DND-41 (cell line): ENCODE measurements around the gene TRPC4AP.
A peak's percentile ranks its signal among the peaks of the same experiment; 100 is the strongest.

Source experiments
- ATAC-seq: fragments of 200-7000 bp; cut with Tn5 transposase; 3 replicates; pipeline ENCODE4 v1.9.1; 2021; ENCODE audit warnings: low read depth; ENCODE audit not compliant: insufficient read depth
- DNase-seq: peaks from one replicate; pipeline ENCODE4 v3.0.0-alpha.2; 2020
- H2AFZ ChIP-seq: 2 replicates; pipeline ENCODE4 v1.6.0; 2012; ENCODE audit warnings: low read depth, low read length
- H3K27ac ChIP-seq: 2 replicates; pipeline ENCODE4 v1.5.1; 2012; ENCODE audit warnings: low read length, inconsistent platforms
- H3K27me3 ChIP-seq: fragments of 200-600 bp; sonication (generic); 2 replicates; pipeline ENCODE4 v1.6.0; 2012; ENCODE audit warnings: low read length, mild to moderate bottlenecking, inconsistent platforms; ENCODE audit not compliant: insufficient read depth, poor library complexity
- H3K36me3 ChIP-seq: 2 replicates; pipeline ENCODE4 v1.5.1; 2012; ENCODE audit warnings: low read length, inconsistent platforms; ENCODE audit not compliant: insufficient read depth
- H3K4me1 ChIP-seq: 2 replicates; pipeline ENCODE4 v1.5.1; 2012; ENCODE audit warnings: mild to moderate bottlenecking, low read length; ENCODE audit not compliant: insufficient read depth
- H3K4me2 ChIP-seq: 2 replicates; pipeline ENCODE4 v1.6.0; 2012; ENCODE audit warnings: mild to moderate bottlenecking, moderate library complexity, low read length, inconsistent platforms; ENCODE audit not compliant: insufficient read depth
- H3K4me3 ChIP-seq, 2 experiments: fragments of 200-600 bp in 1 of 2; shearing (Covaris generic) in 1 of 2; 2 replicates each; pipeline ENCODE4 v1.5.1; 2012 to 2016; ENCODE audit warnings: inconsistent platforms in 2 of 2, low read length in 2 of 2, mild to moderate bottlenecking in 2 of 2, low read depth in 1 of 2, moderate library complexity in 1 of 2
- H3K79me2 ChIP-seq: 2 replicates; pipeline ENCODE4 v1.6.0; 2012; ENCODE audit warnings: low read length, inconsistent platforms; ENCODE audit not compliant: insufficient read depth
- H3K9ac ChIP-seq: 2 replicates; pipeline ENCODE4 v1.6.0; 2012; ENCODE audit warnings: low read depth, mild to moderate bottlenecking, inconsistent platforms, low read length, moderate library complexity
- H3K9me3 ChIP-seq: 2 replicates; pipeline ENCODE4 v1.5.1; 2012; ENCODE audit warnings: low read length, moderate library complexity, mild to moderate bottlenecking, inconsistent platforms; ENCODE audit not compliant: insufficient read depth, severe bottlenecking
- H4K20me1 ChIP-seq: 2 replicates; pipeline ENCODE4 v1.6.0; 2012; ENCODE audit warnings: low read length; ENCODE audit not compliant: insufficient read depth
- EZH2 ChIP-seq: IDR thresholded peaks from 3 replicates; pipeline ENCODE4 v1.6.1; 2012; ENCODE audit warnings: borderline replicate concordance, low read depth, mild to moderate bottlenecking, moderate library complexity, low read length, inconsistent platforms; ENCODE audit not compliant: severe bottlenecking
- TF ChIP-seq, protein P1 (sequence below): IDR thresholded peaks from 2 replicates; pipeline ENCODE4 v1.5.1; 2012; ENCODE audit warnings: borderline replicate concordance, low read length, moderate library complexity, mild to moderate bottlenecking; ENCODE audit not compliant: poor library complexity, severe bottlenecking; ENCODE audit errors: extremely low read depth

The TRPC4AP gene

DNA sequence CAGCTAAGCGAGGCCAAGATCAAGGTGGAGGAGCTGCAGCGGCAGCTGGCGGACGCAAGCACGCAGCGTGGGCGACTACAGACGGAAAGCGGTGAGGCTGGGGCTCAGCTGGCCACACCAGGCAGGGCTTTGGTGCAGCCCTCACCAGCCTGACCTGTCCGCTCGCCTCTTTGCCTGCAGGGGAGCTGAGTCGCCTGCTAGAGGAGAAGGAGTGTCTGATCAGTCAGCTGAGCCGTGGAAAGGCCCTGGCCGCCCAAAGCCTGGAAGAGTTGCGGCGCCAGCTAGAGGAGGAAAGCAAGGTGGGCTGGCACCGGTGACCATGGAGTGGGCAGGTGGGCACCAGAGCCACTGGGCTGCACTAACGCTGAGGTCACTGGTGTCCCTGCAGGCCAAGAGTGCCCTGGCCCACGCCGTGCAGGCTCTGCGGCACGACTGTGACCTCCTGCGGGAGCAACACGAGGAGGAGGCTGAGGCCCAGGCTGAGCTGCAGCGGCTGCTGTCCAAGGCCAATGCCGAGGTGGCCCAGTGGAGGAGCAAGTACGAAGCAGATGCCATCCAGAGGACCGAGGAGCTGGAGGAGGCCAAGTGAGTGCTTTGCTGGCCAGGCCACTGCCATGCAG lies 94.2 kb downstream of the TRPC4AP start:
- no peak overlapping the region for H2AFZ ChIP-seq
- no peak overlapping the region for H3K27ac ChIP-seq
- H3K4me3 ChIP-seq: no peak overlapping the region
- peaks cover 93% of the 10 kb centered on the region for H3K36me3 ChIP-seq
- no peak overlapping the region for H3K9ac ChIP-seq
- DNase-seq: no peak
- no peak for ATAC-seq
- no peaks in the 10 kb centered on the region for H3K79me2 ChIP-seq
- peaks cover 37% of the 10 kb centered on the region for H4K20me1 ChIP-seq
- no peaks in the 10 kb centered on the region for H3K9me3 ChIP-seq
- H3K4me1 ChIP-seq: no peaks in the 10 kb centered on the region
- no peaks in the 10 kb centered on the region for H3K27me3 ChIP-seq
- no peak overlapping the region for H3K4me2 ChIP-seq
- no peak for TF ChIP-seq EZH2
- TF ChIP-seq, protein P1, sequence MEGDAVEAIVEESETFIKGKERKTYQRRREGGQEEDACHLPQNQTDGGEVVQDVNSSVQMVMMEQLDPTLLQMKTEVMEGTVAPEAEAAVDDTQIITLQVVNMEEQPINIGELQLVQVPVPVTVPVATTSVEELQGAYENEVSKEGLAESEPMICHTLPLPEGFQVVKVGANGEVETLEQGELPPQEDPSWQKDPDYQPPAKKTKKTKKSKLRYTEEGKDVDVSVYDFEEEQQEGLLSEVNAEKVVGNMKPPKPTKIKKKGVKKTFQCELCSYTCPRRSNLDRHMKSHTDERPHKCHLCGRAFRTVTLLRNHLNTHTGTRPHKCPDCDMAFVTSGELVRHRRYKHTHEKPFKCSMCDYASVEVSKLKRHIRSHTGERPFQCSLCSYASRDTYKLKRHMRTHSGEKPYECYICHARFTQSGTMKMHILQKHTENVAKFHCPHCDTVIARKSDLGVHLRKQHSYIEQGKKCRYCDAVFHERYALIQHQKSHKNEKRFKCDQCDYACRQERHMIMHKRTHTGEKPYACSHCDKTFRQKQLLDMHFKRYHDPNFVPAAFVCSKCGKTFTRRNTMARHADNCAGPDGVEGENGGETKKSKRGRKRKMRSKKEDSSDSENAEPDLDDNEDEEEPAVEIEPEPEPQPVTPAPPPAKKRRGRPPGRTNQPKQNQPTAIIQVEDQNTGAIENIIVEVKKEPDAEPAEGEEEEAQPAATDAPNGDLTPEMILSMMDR: peak; percentile 25

DNA sequence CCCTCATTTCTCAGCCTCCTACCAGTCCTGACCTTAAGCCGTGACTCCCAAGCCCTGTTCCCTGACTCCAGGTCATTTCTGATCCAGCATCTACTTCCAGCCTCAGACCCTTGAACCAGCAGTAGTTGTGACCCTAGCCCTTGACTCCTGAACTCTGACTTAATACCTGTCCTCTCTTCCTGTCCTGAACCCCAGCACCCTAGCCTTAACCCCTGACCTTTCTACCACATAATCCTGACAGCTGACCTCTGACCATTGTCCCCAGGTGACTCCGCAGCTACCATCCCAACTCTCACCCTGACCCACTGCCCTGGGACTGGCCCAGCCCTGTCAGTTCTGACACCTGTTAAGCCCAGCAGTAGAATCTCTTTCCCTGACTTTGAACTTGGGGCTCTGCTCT lies 94.8 kb downstream of the TRPC4AP start:
- DNase-seq: no peak

DNA sequence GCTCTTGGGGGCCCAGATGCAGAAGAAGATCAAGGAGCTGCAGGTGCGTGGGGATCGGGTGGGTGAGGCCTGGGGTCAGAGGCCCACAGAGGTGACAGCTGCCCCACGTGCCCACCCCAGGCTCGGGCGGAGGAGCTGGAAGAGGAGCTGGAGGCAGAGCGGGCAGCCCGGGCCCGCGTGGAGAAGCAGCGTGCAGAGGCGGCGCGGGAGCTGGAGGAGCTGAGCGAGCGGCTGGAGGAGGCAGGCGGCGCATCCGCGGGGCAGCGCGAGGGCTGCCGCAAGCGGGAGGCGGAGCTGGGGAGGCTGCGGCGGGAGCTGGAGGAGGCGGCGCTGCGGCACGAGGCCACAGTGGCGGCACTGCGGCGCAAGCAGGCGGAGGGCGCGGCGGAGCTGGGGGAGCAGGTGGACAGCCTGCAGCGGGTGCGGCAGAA lies 95.5 kb downstream of the TRPC4AP start:
- Histone ChIP-seq H4K20me1 (peaks cover 37% of the 10 kb centered on the region), H3K79me2 (no peaks in the 10 kb centered on the region), H3K27ac (no peak overlapping the region), H2AFZ (no peak overlapping the region), H3K4me2 (no peak overlapping the region), H3K4me1 (no peaks in the 10 kb centered on the region), H3K27me3 (no peaks in the 10 kb centered on the region), H3K36me3 (peaks cover 87% of the 10 kb centered on the region), H3K9ac (no peak overlapping the region), H3K4me3 (no peak overlapping the region), H3K9me3 (no peaks in the 10 kb centered on the region)
- no peak for TF ChIP-seq EZH2
- TF ChIP-seq, protein P1: no peak
- no peak for DNase-seq
- ATAC-seq: no peak

More for the DNA sequence above, 94.8 kb downstream of the TRPC4AP start:
- ATAC-seq: no peak
- TF ChIP-seq EZH2: no peak
- TF ChIP-seq, protein P1: no peak
- no peaks in the 10 kb centered on the region for H3K27me3 ChIP-seq
- no peak overlapping the region for H3K9ac ChIP-seq
- no peak overlapping the region for H3K4me3 ChIP-seq
- no peaks in the 10 kb centered on the region for H3K4me1 ChIP-seq
- no peak overlapping the region for H2AFZ ChIP-seq
- peaks cover 93% of the 10 kb centered on the region for H3K36me3 ChIP-seq
- H3K79me2 ChIP-seq: no peaks in the 10 kb centered on the region
- H4K20me1 ChIP-seq: peaks cover 42% of the 10 kb centered on the region
- H3K27ac ChIP-seq: no peak overlapping the region
- no peaks in the 10 kb centered on the region for H3K9me3 ChIP-seq
- H3K4me2 ChIP-seq: no peak overlapping the region
